ENCODE measurements around the gene FGD5. TPM values are rescaled to one million over a fixed set of nuclear protein-coding genes. Genes with fewer than 3 reads are reported as not detected.

The FGD5 gene
- total and polyA plus RNA-seq, 2 donors (not counting 1 experiment from before 2014, with no cell fraction given): not detected

DNA sequence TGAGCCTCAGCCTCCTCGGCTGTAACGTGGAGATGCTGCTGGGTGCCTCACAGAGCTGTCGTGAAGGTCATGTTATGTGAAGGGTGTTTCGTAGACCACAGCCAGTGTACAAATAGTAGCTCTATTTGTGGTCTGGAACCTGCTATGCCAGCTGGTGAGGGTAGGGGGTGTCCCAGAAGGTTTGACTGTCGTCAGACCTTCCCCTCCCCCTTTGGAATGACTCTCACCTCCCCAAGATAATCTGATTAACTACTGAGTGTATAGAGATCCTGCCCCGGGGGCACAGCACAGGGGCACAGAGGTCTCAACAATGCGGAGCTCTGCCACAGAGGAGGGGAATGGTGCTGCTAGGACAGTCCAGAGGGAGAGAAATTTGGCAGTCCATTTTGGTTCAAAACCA is 20.5 kb downstream of the FGD5 start:
- no peak overlapping the region for H3K4me2 ChIP-seq (replicated peaks; ENCODE audit: low read depth, low read length, poor library complexity, severe bottlenecking)
- CTCF ChIA-PET: no interaction called here
- H3K27ac Mint-ChIP-seq: no peak overlapping the region
- H3K4me3 ChIP-seq (ENCODE audit: control extremely low read depth in 1 of 5, extremely low read depth in 1 of 5, insufficient read depth in 1 of 5, low read depth in 2 of 5, low read length in 4 of 5): no peak overlapping the region
- H3K4me1 ChIP-seq (ENCODE audit: control insufficient read depth in 2 of 2, insufficient read depth in 2 of 2, low read length in 2 of 2): no peaks in the 10 kb centered on the region
- H2AFZ ChIP-seq (ENCODE audit: insufficient read depth, low read depth, low read length, poor library complexity, severe bottlenecking): no peak overlapping the region
- no peaks in the 10 kb centered on the region for H3K9me3 Mint-ChIP-seq (ENCODE audit: insufficient read depth)
- H3K4me1 Mint-ChIP-seq: no peaks in the 10 kb centered on the region
- H3K27me3 Mint-ChIP-seq: peaks cover 12% of the 10 kb centered on the region
- ATAC-seq (ENCODE audit: low read depth) (no peak), DNase-seq (no peak)
- no peak overlapping the region for H3K4me3 Mint-ChIP-seq
- H3K79me2 ChIP-seq (ENCODE audit: control insufficient read depth, insufficient read depth, low read length): no peaks in the 10 kb centered on the region
- H3K9me3 ChIP-seq (ENCODE audit: control extremely low read depth in 1 of 3, control insufficient read depth in 2 of 3, insufficient read depth in 1 of 3, low read length in 2 of 3): no peaks in the 10 kb centered on the region
- H3K36me3 ChIP-seq (replicated peaks in 1 of 2; ENCODE audit: control extremely low read depth in 1 of 2, control insufficient read depth in 1 of 2, extremely low read depth in 1 of 2, insufficient read depth in 2 of 2, low read length in 1 of 2): no peaks in the 10 kb centered on the region
- TF ChIP-seq, protein P1, sequence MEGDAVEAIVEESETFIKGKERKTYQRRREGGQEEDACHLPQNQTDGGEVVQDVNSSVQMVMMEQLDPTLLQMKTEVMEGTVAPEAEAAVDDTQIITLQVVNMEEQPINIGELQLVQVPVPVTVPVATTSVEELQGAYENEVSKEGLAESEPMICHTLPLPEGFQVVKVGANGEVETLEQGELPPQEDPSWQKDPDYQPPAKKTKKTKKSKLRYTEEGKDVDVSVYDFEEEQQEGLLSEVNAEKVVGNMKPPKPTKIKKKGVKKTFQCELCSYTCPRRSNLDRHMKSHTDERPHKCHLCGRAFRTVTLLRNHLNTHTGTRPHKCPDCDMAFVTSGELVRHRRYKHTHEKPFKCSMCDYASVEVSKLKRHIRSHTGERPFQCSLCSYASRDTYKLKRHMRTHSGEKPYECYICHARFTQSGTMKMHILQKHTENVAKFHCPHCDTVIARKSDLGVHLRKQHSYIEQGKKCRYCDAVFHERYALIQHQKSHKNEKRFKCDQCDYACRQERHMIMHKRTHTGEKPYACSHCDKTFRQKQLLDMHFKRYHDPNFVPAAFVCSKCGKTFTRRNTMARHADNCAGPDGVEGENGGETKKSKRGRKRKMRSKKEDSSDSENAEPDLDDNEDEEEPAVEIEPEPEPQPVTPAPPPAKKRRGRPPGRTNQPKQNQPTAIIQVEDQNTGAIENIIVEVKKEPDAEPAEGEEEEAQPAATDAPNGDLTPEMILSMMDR (IDR thresholded peaks at IDR 0.05): no peak
- no peak for TF ChIP-seq EZH2 (IDR thresholded peaks at IDR 0.05; ENCODE audit: borderline replicate concordance, insufficient read depth, low read depth, low read length, poor library complexity, severe bottlenecking)
- H3K9ac ChIP-seq (ENCODE audit: low read length): no peak overlapping the region
- POLR2A ChIA-PET: no interaction called here
- no peaks in the 10 kb centered on the region for H4K20me1 ChIP-seq (ENCODE audit: control insufficient read depth, insufficient read depth, low read length, poor library complexity, severe bottlenecking)
- H3K27ac ChIP-seq (ENCODE audit: low read length in 2 of 2): no peak overlapping the region
- intact Hi-C loops (cut with micrococcal nuclease): no loop called here
- H3K27me3 ChIP-seq (replicated peaks in 1 of 4; ENCODE audit: control extremely low read depth in 1 of 4, control insufficient read depth in 3 of 4, insufficient read depth in 4 of 4, low read length in 3 of 4): no peaks in the 10 kb centered on the region
- 91% methylated on average over 4 of the region's 7 CpGs for WGBS (ENCODE audit: insufficient coverage)

DNA sequence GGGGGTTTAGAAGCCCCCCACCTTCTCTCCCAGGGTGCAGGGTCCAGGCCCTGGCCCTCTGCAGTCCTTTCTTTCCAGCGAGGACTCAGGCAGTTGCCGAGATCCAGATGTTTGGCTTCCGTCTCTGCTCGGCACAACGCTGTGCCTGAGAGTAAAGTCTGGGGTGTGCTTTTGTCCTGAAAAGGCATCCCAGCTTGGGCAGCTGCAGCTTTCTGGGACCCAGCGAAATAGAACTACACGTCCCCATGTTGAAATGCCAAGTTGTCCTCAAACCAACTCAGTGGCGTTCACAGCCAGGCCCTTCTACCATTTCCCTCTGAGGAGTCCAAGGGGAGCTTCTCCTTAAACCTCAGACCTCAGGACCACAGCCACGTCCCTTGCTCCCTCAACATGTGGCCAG is 23.1 kb downstream of the FGD5 start:
- H3K27me3 ChIP-seq (replicated peaks in 1 of 4; ENCODE audit: control extremely low read depth in 1 of 4, control insufficient read depth in 3 of 4, insufficient read depth in 4 of 4, low read length in 3 of 4): peaks cover 0 to under 1% (median 0%) of the 10 kb centered on the region in 4 experiments
- H4K20me1 ChIP-seq (ENCODE audit: control insufficient read depth, insufficient read depth, low read length, poor library complexity, severe bottlenecking): no peaks in the 10 kb centered on the region
- H2AFZ ChIP-seq (ENCODE audit: insufficient read depth, low read depth, low read length, poor library complexity, severe bottlenecking): no peak overlapping the region
- WGBS (ENCODE audit: insufficient coverage): 94% methylated on average over 7 of the region's 9 CpGs
- no peak overlapping the region for H3K4me3 ChIP-seq (ENCODE audit: control extremely low read depth in 1 of 5, extremely low read depth in 1 of 5, insufficient read depth in 1 of 5, low read depth in 2 of 5, low read length in 4 of 5)
- ChIA-PET POLR2A (no interaction called here), CTCF (no interaction called here)
- intact Hi-C loops (cut with micrococcal nuclease): no loop called here
- H3K4me1 ChIP-seq (ENCODE audit: control insufficient read depth in 2 of 2, insufficient read depth in 2 of 2, low read length in 2 of 2): no peaks in the 10 kb centered on the region
- no peak overlapping the region for H3K9ac ChIP-seq (ENCODE audit: low read length)
- H3K4me1 Mint-ChIP-seq: peaks cover 8% of the 10 kb centered on the region
- H3K27me3 Mint-ChIP-seq: peaks cover 15% of the 10 kb centered on the region
- H3K36me3 ChIP-seq (replicated peaks in 1 of 2; ENCODE audit: control extremely low read depth in 1 of 2, control insufficient read depth in 1 of 2, extremely low read depth in 1 of 2, insufficient read depth in 2 of 2, low read length in 1 of 2): no peaks in the 10 kb centered on the region
- no peak for ATAC-seq (ENCODE audit: low read depth)
- no peak overlapping the region for H3K4me3 Mint-ChIP-seq
- DNase-seq: no peak
- H3K9me3 Mint-ChIP-seq (ENCODE audit: insufficient read depth): no peaks in the 10 kb centered on the region
- H3K4me2 ChIP-seq (replicated peaks; ENCODE audit: low read depth, low read length, poor library complexity, severe bottlenecking): no peak overlapping the region
- TF ChIP-seq EZH2 (IDR thresholded peaks at IDR 0.05; ENCODE audit: borderline replicate concordance, insufficient read depth, low read depth, low read length, poor library complexity, severe bottlenecking): no peak
- TF ChIP-seq, protein P1 (IDR thresholded peaks at IDR 0.05): no peak
- H3K9me3 ChIP-seq (ENCODE audit: control extremely low read depth in 1 of 3, control insufficient read depth in 2 of 3, insufficient read depth in 1 of 3, low read length in 2 of 3): no peaks in the 10 kb centered on the region
- H3K27ac ChIP-seq (ENCODE audit: low read length in 2 of 2): no peak overlapping the region
- H3K27ac Mint-ChIP-seq: no peak overlapping the region
- H3K79me2 ChIP-seq (ENCODE audit: control insufficient read depth, insufficient read depth, low read length): no peaks in the 10 kb centered on the region
